GM18511 (cell line): Measurements from ENCODE around the gene SF3B2.
"Not testable (repeated sequence)": the region's sequence is repeated elsewhere in the genome, so short reads cannot be mapped to it uniquely, and the experiment has no call there.

Experiments used
- ATAC-seq: cut with Tn5 transposase; IDR thresholded peaks from one replicate; pipeline ENCODE4 v1.9.1; 2021; ENCODE audit warnings: mild to moderate bottlenecking, moderate library complexity; ENCODE audit not compliant: unreplicated experiment

Gene SF3B2

DNA sequence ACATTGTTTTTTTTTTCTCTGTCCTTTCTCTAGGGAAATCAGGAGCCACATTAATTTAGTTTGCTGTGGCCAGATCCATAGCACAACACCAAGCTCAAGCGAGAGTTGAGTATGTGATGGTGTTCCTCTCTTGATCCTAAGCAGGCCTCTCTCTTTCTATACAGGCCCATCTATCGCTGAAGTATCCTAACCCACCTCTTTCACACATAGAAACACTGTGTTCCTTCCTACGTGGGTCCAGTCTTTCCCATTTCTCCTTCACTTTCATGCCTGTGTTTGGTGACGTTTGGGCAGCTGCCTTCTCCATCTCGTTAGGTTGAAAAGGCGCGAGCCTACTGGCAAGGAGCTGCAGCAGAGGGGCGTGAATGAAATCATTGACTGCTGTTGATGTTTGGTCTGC lies 20.4 kb downstream of the SF3B2 start:
- ATAC-seq, result no peak

GRCh38 chr11:66073669-66074068 lies 21.5 kb downstream of the SF3B2 start:
- no peak for ATAC-seq

DNA sequence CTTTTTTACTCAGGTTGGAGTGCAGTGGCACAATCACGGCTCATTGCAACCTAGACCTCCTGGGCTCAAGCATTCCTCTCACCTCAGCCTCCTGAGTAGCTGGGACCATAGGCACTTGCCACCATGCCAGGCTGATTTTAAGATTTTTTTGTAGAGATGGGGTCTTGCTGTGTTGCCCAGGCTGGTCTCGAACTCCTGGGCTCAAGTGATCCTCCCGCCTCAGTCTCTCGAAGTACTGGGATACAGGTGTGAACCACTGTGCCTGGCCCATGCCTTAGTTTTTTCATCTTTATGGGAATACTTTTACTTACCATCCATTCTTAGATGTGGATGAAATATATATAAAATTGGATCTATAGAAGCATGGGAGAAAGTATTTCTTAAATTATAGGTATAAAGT lies 23.1 kb downstream of the SF3B2 start:
- ATAC-seq, result no peak

DNA sequence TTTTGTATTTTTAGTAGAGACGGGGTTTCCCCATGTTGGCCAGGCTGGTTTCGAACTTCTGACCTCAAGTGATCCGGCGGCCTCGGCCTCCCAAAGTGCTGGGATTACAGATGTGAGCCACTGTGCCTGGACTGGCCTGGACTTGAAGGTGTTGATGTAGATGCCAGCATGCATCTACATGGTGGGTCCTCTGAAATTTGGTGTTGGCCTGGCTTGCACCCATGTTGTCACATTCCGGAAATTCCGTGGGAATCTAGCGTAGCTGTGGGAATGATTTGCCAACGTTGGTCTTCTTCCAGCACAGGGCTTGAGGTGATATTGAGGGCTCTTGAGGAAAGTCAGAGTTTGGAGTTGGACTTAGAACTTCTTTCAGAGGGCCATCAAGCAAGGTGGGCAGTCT lies 24.4 kb downstream of the SF3B2 start:
- no peak for ATAC-seq

- ATAC-seq, result no peak
Observed at GRCh38 chr11:66077927-66078326, 25.8 kb downstream of the SF3B2 start.

- ATAC-seq, result not testable (repeated sequence)
Observed at GRCh38 chr11:66078949-66079348, 26.8 kb downstream of the SF3B2 start.

DNA sequence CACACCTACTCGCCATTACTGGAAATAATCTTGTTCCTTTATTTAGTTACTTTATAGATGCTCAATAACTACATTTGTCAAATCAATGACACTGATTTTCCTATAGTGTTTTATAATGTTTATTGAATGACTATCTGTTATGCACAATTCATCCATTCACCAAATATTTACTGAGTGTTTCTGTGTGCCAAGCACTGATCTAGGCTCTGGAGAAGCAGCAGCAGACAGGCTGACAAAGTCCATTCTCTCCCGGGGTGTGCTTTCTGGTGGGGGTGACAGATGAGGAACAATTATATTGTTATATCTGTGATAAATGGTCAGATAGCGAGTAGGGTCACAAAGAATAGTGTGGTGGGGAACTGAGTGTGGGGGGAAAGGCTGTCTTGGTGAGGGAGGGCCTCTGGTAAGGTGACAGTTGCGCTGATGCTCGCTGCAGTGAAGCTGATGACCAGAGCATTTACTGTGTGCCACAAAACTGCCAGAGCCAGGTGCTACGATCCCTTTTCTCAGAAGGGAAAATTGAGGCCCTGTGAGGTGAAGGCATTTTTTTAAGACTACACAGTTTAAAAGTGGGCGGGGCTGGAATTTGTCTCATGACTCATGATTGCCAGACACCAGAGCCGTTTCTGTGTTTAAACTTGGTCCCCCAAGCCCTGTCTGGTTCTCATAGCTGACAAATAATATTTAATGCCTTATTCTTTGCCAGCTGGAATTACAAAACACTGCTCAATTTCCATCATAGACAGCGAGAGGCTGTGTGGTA lies 28.1 kb downstream of the SF3B2 start:
- ATAC-seq, result no peak

DNA sequence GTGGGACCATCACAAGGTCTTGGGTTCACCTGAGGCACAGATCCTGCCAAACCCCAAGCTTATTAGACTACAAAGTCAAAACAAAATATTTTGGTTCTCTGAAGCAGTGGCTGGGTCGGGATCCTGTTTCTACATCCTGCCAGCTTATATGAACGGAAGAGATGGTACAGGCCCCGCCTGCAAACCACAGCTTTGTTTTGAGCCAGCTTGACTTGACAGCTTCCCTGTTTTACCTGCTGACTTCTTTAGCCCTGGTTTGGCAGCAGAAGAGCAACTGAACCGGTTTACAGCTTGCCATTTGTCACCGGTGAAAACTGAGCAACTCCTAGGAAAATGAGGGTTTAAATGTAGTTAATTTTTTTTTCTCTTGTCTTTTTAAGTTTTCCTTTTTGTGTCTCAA lies 29.3 kb downstream of the SF3B2 start:
- ATAC-seq, result no peak

DNA sequence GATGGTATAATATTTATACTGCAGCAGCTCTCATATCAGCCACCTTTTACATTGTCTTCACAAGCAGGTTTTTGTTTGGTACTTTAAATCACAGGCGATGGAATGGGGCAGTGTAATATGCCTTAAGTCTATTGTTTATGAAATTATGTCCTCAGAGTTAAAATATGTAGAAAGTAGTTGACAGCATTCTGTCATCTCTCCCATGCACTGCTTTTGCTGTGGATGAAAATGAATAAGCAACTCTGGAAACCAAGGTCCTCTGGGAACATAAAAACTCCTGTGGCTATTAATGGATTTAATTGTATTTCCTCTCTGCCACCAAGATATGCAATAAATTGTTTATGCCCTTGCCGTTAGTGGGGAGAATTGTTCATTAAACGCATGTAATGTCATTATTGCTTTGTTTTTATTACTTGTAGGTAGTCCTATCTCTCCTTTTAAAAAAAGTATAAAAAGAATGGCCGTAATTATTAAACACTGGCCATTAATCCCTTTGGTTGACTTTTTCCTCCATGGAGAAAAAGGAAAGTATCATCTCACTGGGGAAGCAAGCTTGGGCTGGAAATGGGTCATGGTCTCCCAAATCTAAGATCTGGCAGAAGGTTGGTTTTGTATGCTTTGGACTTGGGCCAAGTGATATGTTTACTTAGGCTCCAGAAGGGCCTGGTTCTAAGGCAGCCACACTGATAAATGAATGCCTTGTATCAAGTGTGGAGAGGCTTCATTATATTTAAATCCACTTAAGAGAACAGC lies 31.0 kb downstream of the SF3B2 start:
- ATAC-seq, result no peak

DNA sequence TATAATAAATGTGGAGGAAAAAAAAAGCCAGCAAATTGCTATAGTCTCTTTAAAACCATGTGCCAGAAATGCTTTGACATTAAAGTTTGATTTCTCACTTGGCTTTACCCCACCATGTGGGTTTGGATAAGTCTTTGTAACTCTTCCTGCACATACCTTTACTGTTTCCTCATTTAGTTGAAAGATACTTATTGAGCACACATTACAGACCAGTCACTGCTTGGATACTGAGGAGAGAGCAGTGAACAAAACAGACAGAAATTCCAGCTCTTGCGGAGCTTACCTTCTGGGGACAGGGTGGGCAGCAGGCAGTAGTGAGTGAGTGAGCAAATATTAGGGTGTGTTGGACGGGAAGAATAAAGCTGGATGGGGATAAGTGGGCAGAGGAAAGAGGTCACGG lies 31.6 kb downstream of the SF3B2 start:
- no peak for ATAC-seq

GRCh38 chr11:66084821-66085475 lies 32.8 kb downstream of the SF3B2 start:
- no peak for ATAC-seq

- ATAC-seq, result no peak
Observed at GRCh38 chr11:66087148-66087908, 35.2 kb downstream of the SF3B2 start.

- no peak for ATAC-seq
Observed at GRCh38 chr11:66089067-66089466, 36.9 kb downstream of the SF3B2 start.

DNA sequence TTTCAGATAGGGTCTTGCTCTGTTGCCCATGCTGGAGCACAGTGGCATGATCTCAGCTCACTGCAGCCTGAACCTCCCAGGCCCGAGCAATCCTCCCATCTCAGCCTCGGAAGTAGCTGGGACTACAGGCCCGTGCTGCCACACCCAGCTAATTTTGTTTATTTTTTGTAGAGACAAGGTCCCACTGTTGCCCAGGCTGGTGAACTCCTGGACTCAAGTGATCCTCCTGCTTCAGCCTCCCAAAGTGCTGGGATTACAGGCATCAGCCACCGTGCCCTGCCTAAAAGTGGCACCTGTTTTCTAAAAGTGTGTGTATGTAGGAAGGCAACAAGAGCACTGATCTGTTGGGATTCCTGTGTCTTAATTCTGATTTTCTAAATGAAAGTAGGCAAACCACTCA lies 38.1 kb downstream of the SF3B2 start:
- no peak for ATAC-seq

GRCh38 chr11:66092125-66092524 lies 40.0 kb downstream of the SF3B2 start:
- ATAC-seq, result not testable (repeated sequence)

- ATAC-seq, result not testable (repeated sequence)
Observed at GRCh38 chr11:66099746-66100145, 47.6 kb downstream of the SF3B2 start.

GRCh38 chr11:66100272-66101065 lies 48.3 kb downstream of the SF3B2 start:
- peak; percentile 62 for ATAC-seq

DNA sequence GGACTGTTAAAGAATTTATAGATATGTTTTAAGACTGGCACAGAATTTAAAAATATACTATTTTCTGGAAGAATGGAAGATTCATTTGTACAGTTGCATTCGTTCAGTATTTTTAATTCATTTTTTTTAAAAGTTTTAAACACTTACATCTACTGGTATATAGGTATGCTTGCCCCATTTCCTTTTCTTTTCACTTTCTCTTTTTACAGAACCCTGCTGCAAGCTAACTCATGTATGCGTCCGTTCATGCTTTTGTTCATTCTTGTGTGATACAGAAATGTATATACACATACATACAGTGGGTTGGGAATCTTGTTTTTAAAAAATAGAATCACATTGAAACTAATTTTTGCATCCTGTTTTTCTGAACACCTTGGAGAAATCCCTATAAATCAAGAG lies 48.9 kb downstream of the SF3B2 start:
- peak; percentile 16 for ATAC-seq

- no peak for ATAC-seq
Observed at GRCh38 chr11:66104057-66104638, 52.0 kb downstream of the SF3B2 start.
